HG03354 (cell line): Measurements from ENCODE around the gene RAPGEF6.

Source experiments
- ATAC-seq: cut with Tn5 transposase; IDR thresholded peaks from one replicate; pipeline ENCODE4 v1.9.1; 2021; ENCODE audit warnings: mild to moderate bottlenecking; ENCODE audit not compliant: unreplicated experiment, poor library complexity, severe bottlenecking

Gene RAPGEF6

DNA sequence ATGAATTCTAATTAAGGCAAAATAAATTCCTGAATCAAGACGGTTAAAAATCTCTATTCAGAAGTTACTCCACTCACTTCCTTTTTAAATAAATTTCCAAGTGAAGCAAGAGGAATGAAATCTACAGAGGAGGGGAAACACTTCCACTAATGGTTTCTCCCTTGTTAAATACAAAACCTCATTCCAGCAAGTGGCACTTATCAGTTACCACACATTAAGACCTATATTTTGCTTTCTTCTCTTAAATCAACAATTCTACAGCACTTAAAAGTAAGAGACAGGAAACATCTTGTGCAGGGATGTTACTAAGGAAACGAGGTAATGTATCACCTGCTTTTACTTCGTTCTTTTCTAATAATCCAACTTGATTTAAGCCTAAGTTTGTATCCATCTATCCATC lies 172.6 kb downstream of the RAPGEF6 start:
- no peak for ATAC-seq

DNA sequence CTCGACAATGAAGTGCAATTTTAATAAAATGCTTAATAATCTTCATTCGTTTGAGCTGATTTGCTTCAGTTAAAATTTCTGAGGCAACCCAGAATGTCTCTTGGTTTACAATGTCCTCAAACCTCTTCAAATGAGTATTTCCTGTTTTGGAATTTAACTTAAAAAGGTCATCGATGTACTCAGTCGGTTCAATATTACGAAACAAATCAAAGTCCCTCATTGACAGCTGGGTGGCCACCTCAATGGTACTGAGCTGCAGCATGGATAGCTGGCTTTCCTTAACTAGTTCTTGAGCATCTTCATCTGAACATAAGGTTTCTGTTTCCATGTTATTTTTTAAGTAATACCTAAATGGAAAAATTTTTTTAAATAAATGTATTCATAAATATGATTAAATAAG lies 173.3 kb downstream of the RAPGEF6 start:
- no peak for ATAC-seq

DNA sequence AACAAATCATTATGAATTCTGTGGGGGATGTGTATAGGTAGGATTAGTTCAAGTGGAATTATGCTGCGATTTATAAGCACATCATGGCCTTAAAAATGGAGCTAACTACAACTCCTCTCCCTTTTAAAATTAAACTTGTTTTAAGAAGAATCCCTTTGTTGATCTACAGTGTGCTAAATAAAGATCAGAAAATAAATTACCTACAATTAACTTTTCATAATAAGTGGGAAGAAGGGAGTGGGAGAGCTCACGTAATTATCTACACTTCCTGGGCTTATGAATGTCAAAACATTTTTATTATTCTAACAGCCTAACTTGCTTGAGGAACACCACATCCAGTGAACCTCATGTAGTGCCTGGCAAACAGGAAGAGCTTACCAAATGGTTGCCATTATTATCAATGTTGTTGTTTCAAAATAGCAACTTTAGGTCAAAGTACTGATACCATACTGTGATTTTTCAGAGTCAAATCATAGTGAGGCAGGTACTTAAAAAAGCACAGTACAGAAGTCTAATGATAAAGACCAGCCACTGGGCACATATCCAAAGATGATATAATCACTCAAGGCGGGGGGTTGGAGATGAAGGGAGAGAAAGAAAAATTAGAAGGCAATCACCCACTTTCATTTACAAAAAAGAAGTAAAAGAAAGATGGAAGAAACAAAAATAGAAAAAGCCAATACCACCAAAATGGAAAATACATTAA lies 174.0 kb downstream of the RAPGEF6 start:
- ATAC-seq = no peak

DNA sequence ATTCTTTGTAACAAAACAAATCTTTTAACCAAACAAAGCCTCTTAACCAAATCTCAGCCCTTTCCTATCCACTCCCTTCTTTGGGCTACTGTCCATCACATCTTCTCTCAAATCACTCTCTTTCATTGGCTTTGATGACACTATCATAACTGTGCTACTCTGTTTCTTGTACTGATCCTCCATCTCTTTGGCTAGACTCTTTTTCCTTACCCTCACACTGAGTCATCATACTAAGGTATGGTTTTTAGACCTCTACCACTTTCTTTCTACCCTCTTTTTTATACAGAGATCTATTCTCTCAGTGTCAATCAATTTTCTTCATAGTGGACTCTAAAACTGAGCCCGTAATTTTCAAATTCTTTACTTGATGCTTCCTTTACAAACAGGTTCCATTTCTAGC lies 174.9 kb downstream of the RAPGEF6 start:
- no peak for ATAC-seq

DNA sequence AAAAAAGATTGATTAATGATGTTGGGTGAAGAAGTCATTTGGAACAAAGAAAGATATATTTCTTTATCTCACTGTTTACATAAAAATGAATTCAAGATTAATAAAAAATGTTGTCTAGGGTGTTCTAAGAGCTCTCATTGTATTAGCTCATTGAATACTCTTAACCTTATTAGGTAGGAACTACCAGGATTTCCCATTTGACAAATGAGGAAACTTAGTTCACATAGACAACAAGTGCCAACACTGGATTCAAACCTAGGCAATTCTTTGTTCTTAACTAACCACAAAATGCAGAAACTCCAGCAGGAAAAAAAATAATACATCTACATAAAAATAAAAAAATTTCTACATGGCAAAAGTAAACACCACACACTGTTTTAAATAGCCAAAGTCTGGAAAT lies 175.8 kb downstream of the RAPGEF6 start:
- ATAC-seq = no peak

DNA sequence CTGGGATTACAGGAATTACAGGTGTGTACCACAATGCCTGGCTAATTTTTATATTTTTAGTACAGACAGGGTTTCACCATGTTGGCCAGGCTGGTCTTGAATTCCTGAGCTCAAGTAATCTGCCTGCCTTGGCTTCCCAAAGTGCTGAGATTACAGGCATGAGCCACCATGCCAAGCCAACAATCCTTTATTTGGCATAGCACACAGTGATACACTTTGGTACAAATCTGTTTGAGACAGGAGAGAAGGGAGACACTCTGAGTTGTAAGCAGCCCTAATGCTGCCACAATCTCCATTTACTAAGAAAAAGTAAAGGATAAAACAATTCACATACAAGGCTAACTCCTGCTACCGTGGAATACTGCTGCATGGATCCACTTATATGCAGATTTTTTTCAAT lies 177.8 kb downstream of the RAPGEF6 start:
- no peak for ATAC-seq

DNA sequence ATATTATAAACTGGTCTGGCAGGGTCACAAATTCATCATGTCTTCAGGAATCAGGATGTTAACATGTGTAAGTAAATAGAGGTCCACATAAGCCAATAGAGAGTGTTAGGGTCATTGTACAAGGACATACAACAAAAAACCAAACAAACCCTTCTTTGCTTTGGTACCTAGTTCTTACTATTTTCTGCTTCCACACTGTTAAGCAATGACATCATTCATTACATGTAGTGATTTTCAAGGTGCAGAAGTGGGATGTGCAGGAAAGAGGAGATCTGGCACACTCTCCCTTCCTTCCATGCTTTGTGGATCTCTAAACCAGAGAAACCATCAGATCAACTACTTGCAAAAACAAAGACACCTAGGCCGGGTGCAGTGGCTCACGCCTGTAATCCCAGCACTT lies 184.1 kb downstream of the RAPGEF6 start:
- no peak for ATAC-seq

DNA sequence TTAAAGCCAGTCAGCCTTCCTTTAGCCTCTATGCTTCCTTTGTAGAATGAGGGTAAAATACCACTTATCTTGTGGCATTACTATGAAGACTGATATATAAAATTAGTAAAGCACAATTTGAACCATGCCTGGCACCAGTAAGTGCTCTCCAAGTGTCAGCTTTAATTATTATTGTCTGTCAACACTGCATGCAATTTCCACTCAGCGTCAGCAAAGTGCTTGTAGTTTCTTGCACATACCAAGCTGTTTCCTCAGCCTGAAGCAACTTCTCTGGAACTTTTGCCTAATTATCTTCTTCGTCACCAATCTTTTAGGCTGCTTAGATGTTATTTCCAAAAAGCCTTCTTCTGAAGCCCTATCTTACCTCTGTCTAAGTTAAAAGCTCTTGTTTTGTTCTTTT lies 193.8 kb downstream of the RAPGEF6 start:
- ATAC-seq = no peak

DNA sequence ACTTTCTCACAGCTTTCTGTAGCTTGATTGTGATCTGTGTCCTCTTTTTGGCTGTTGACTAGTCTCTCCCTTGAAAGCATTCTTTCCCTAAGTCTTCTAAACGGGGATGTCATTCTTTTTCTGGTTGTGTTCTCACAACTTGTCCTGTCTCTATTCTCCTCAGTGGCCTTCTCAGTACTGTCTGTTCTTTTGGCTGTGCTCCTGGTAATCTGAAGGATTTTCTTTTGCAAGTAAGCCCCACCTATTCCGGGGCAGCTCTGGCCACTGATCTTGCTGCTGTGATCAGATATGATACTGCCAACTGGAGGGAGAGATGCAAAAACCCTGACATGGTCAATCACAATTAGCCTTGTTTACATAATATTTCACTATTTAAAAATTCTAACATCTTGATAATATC lies 198.9 kb downstream of the RAPGEF6 start:
- ATAC-seq = no peak

DNA sequence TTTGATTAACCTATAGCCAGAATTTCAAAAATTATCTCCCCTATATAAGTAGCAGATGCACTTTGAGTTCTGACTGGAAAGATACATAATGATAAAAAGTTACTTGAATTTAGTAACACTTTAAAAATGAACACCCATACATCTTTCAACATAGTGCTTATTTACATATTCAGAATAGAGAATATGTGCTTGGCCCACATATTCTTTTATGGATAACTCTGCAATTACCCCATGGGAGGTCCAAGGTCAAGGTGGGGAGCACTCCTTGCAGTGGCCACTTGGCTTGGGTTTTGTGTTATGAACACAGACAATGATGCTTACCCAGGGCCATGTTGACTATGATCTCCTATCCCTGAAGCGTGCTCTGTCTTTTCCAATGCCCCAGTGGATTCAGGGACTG lies 201.9 kb downstream of the RAPGEF6 start:
- no peak for ATAC-seq

DNA sequence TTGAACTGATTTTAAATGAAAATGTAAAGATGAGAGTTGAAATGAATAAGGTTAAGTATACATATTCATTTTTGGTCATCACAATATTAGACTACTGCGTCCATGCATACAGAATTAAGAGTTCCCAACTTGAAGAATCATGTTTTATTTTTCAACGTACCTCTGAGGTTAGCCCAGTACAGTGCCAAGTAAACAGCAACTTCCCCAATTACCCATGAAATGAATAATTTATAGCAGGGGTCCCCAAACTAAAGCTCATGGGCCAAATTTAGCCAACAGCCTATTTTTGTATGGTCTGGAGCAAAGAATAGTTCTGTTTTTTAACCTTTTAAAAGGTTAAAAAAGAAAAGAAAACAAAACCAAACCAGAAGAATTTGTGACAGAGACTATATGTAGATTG lies 203.2 kb downstream of the RAPGEF6 start:
- ATAC-seq = no peak

DNA sequence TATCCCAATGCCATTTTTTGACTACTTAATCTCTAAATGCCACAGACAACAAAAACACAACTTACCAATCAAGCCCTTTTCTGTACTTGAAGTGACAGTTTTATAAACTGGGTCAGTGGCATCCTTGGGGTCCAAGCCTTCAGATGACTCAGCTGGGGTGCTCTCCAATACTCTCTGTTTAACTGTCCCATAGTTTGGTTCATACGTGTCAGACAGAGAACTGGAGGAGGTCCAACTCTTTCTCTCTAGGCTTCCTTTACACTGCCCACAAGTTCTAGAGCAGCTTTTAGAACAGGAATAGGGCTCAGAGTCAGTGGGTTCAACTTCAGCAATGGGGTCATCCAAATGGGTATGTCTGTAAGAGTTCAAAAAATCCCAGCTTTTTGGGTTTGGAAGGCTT lies 204.2 kb downstream of the RAPGEF6 start:
- ATAC-seq = no peak

DNA sequence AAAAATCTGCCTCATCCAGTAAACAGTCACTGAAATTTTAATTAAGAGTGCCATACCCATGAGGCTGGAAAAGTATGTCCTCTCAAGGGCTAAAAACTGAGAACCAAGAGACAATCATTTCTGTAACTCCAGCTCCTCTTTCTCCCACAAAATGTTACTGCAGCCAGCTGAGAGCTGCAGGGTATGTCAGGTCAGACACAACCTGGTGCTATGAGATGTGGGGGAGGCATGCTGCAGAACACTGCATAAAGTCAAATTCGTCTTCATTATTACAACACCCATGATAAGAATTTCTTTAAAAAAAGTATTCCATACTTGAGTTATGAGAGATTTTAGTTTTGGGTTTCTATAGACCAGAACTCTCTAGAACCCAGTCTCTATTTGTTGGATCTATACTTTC lies 209.0 kb downstream of the RAPGEF6 start:
- ATAC-seq = no peak

DNA sequence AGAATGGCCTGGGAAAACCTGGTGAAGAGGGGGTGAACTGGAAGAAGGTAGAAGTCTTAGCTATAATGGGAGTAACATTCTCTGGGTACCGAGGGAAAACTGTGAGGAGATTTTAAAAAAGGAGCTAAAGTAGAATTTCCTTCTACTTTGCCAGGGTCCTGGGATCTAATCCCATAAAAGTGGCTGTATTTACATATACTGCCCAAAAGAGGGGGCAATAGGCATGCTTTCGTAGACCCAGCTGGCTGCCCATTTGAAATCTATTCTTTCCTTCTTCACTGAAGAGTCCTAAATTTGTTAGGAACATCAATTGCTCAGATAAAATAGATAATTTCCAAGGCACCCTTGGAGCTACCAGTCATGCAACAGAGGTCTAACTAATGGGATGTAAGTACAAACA lies 212.0 kb downstream of the RAPGEF6 start:
- ATAC-seq = no peak

DNA sequence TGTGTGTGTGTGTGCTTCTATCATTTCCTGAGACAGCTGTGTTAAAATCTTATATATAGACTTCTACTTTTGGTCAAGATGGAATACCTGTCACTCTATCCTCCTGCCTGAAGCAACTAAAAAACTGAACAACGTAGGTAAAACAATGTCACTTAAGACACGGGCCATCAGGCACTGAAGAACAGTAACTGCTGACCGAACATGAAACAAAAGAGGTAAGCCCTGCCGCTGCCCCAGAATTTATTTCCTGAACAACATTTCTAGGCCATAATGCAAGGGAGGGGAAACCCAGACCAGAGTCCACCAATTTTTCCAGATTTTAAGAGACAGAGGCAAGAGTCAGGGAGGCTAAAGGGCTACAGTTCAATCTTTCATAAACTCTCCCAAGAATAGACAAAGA lies 215.2 kb downstream of the RAPGEF6 start:
- no peak for ATAC-seq

DNA sequence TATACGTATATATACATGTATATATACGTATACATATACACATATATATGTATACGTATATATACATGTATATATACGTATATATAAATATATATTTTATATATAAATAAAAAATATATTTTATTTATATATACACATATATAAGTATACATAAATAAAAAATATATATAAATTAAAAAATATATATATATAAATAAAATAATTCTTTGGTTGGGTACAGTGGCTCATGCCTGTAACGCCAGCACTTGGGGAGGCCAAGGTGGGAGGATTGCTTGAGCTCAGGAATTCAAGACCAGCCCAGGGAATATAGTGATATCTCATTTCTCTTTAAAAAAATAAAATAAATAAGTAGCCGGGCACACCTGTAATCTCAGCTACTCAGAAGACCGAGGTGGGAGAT lies 216.2 kb downstream of the RAPGEF6 start:
- ATAC-seq = no peak

DNA sequence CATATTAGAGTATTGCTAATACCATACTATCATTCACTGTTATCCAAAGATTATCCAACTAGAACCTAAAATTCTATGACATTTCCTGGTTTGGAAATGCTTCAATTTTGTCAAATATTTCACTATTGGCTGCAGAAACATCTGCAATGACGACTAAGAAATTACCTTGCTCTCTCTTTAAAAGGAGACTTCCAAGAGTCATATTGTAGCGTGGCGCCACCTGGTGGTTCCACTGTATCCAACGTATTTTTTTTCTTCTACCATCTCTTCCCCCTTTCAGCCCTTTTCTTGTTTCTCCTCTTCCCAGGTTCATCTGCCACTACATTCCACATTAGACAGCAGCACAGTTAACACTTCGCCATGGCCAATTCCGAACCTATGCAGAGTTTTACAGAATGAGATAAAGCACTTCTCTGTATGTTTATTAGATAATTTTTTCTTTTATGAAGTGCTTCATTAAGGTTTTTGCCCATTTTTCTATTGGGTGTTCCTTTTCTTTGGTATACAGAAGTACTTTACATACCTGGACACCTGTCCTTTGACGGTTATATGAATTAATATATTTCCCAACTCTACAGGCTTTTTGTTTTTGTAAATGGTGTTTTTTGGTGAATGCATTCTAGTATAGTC lies 217.7 kb downstream of the RAPGEF6 start:
- peak; percentile 48 for ATAC-seq

DNA sequence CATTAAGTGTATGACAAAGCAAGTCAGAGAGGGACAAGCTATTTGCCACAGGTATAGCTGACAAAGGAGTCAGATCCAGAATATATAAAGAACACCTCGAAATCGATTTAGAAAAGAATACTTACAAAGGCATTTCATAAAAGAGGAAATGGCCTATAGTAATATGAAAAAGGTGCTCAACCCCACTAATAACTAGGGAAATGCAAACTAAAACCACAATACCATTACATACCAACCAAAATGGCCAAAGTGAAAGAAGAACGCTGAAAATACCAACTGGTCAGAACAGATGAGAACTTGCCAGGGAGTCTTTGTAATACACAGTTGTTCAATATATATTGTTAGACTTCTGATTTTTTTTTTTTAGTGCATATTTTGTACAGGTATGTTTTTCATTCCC lies 218.3 kb downstream of the RAPGEF6 start:
- ATAC-seq = peak; percentile 86

DNA sequence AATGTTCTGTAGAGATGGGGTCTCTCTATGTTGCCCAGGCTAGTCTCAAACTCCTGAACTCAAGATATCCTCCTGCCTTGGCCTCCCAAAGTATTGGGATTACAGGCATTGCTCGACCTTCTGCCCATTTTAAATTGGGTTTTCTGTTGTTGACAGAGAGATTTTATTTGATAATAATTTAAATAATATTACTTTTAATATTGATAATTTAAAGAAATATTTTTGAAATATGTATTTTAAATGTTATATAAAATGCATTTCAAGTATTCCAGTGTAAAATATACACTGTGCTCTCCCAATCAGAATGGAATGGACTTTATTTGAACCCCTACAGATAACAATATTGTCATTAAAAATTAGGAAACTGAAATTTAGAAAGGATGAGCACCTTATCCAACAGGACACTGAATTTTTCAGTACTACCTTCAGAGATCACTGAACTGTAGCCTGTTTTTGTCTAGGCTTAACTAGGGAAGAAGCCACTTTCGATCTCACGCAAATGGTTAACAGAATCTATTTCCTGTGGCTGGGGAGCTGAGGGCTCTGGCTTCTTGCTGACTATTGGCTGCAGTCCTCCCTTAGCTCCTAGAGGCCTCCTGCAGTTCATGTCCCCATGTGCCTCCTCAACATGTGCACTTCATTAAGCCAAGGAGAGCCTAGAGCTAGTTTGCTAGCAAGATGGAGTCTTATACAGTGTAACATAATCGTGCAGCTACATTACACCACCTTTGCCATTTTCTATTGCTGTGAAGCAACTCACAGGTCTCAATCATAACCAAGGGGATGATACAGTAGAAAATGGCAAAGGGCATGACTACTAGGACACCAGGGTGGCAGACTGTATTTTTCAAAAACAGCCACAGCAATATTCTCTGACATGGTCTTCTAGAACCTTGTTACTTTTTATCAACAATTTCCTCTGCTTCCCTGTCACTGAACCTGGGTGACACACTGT lies 221.1 kb downstream of the RAPGEF6 start:
- peak; percentile 79 for ATAC-seq

DNA sequence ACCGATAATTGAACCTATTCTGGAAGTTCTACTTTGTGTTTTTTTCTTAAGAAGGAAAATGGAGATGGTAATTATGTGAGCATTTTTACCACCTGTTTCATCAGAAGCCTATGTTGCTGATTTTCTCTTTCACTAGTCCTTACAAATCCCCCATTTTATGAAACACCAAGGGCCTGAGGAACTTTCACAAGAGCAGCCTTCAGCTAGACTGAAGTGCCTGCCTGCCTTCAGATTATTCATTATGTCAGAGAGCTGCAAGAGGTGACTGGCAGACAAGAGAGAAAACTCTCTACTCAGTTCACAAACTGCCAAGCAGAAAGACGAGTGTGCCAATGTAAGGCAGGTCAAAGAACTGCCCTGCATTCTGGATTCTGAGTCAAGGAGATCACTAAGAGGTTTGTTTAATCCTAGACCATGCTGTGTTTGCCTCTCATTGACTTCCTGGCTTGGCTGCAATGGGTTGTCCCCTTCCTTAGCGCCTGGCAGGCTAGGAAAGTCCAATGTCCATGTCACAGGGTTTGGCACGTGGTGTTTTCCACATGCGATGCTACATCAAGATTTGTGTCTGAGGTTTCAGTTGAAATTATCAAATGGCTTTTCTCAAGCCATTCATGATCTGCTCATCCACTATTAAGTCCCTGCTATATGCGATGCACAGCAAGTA lies 227.9 kb downstream of the RAPGEF6 start:
- ATAC-seq = no peak
